Activated naive CD4-positive, alpha-beta T cell treated with anti-CD3 and anti-CD28 coated beads for 36 hours (primary cell): Measurements from ENCODE around the gene ABCG1. TPM values are rescaled to one million over a fixed set of nuclear protein-coding genes. Genes with fewer than 3 reads are reported as not detected.

ENCODE experiments used
- CTCF ChIA-PET: fragments of 350-600 bp; sonication (Branson Sonifier 250); formaldehyde crosslinking; loops from one replicate; lab custom pipeline; 2021; ENCODE audit warnings: antibody characterized with exemption; lab: Charles Lee
- DNase-seq: peaks from one replicate; pipeline ENCODE4 v3.0.0-alpha.2; 2020
- H3K27ac Mint-ChIP-seq: one replicate; pipeline ENCODE4 v1.8.0; 2021; ENCODE audit warnings: mild to moderate bottlenecking, mixed read lengths
- H3K27me3 Mint-ChIP-seq: one replicate; pipeline ENCODE4 v1.8.0; 2021; ENCODE audit warnings: low read depth, mixed read lengths
- H3K36me3 Mint-ChIP-seq: one replicate; pipeline ENCODE4 v1.8.0; 2021; ENCODE audit warnings: low read depth, mixed read lengths
- H3K4me1 Mint-ChIP-seq: one replicate; pipeline ENCODE4 v1.8.0; 2021; ENCODE audit warnings: low read depth, mixed read lengths
- H3K4me3 Mint-ChIP-seq: one replicate; pipeline ENCODE4 v1.8.0; 2021; ENCODE audit warnings: mild to moderate bottlenecking, moderate library complexity, mixed read lengths
- H3K9me3 Mint-ChIP-seq: one replicate; pipeline ENCODE4 v1.8.0; 2021; ENCODE audit warnings: mixed read lengths
- intact Hi-C: fragments of 100-400 bp; cut with micrococcal nuclease; formaldehyde crosslinking; loops from one replicate; pipeline ENCODE4 v1.15.1; 2023
- total RNA-seq, 2 experiments: library from RNA; stranded (reverse); gene quantifications; one replicate each; pipeline ENCODE4 v1.2.3, GENCODE V29; 2021

ABCG1 gene
- total RNA-seq, 2 experiments from 2014 or later = 27.8 to 28.7 TPM

GRCh38 chr21:42220138-42220701, 1.3 kb downstream of the ABCG1 start:
- H3K9me3 Mint-ChIP-seq = peaks cover 20% of the 10 kb centered on the region
- intact Hi-C loops = loop anchor here (1.0 kb wide), 4 partner anchors 8 to 38 kb away; no protein-coding TSS in a partner anchor
- CTCF ChIA-PET = interaction anchor here (0.8 to 4.0 kb wide), 12 partner anchors 10 to 56 kb away, joined by 3 to 58 read pairs (median 5); no protein-coding TSS in a partner anchor

GRCh38 chr21:42221581-42222345, 2.8 kb downstream of the ABCG1 start:
- no peak overlapping the region for H3K27ac Mint-ChIP-seq
- peaks cover 27% of the 10 kb centered on the region for H3K4me1 Mint-ChIP-seq
- H3K36me3 Mint-ChIP-seq = peaks cover 13% of the 10 kb centered on the region
- CTCF ChIA-PET = interaction anchor here (2.1 to 4.0 kb wide), 3 partner anchors 14 to 37 kb away, joined by 5 to 58 read pairs (median 16); no protein-coding TSS in a partner anchor
- H3K27me3 Mint-ChIP-seq = no peaks in the 10 kb centered on the region
- DNase-seq = no peak
- H3K4me3 Mint-ChIP-seq = no peak overlapping the region
- intact Hi-C loops = no loop called here
- H3K9me3 Mint-ChIP-seq = peaks cover 7% of the 10 kb centered on the region

More at GRCh38 chr21:42220138-42220701, 1.3 kb downstream of the ABCG1 start:
- Mint-ChIP-seq H3K27ac (peak overlapping the region; percentile 87), H3K36me3 (peaks cover 3% of the 10 kb centered on the region), H3K4me3 (peak overlapping the region; percentile 82), H3K4me1 (peaks cover 14% of the 10 kb centered on the region), H3K27me3 (no peaks in the 10 kb centered on the region)
- DNase-seq = peak; percentile 86

GRCh38 chr21:42222386-42222785, 3.4 kb downstream of the ABCG1 start:
- Mint-ChIP-seq H3K9me3 (peaks cover under 1% of the 10 kb centered on the region), H3K4me3 (no peak overlapping the region), H3K27ac (no peak overlapping the region), H3K36me3 (peaks cover 17% of the 10 kb centered on the region), H3K4me1 (peaks cover 33% of the 10 kb centered on the region), H3K27me3 (no peaks in the 10 kb centered on the region)
- intact Hi-C loops = no loop called here
- DNase-seq = no peak
- CTCF ChIA-PET = no interaction called here

GRCh38 chr21:42222821-42223390, 4.0 kb downstream of the ABCG1 start:
- Mint-ChIP-seq H3K36me3 (peaks cover 22% of the 10 kb centered on the region), H3K9me3 (no peaks in the 10 kb centered on the region), H3K27ac (no peak overlapping the region), H3K4me3 (no peak overlapping the region), H3K27me3 (no peaks in the 10 kb centered on the region), H3K4me1 (peaks cover 38% of the 10 kb centered on the region)
- CTCF ChIA-PET = no interaction called here
- no peak for DNase-seq
- intact Hi-C loops = no loop called here

- intact Hi-C loops = no loop called here
- Mint-ChIP-seq H3K27ac (no peak overlapping the region), H3K27me3 (no peaks in the 10 kb centered on the region), H3K4me1 (peaks cover 48% of the 10 kb centered on the region), H3K4me3 (no peak overlapping the region), H3K36me3 (peaks cover 23% of the 10 kb centered on the region), H3K9me3 (no peaks in the 10 kb centered on the region)
- DNase-seq = no peak
- CTCF ChIA-PET = interaction anchor here (0.9 to 1.7 kb wide), 6 partner anchors 9 to 79 kb away, joined by 3 to 8 read pairs (median 4); no protein-coding TSS in a partner anchor
Observed at GRCh38 chr21:42223826-42224575, 5.1 kb downstream of the ABCG1 start.

GRCh38 chr21:42225042-42225441, 6.1 kb downstream of the ABCG1 start:
- Mint-ChIP-seq H3K27ac (peak overlapping the region; percentile 36), H3K9me3 (no peaks in the 10 kb centered on the region), H3K4me3 (no peak overlapping the region), H3K27me3 (no peaks in the 10 kb centered on the region), H3K4me1 (peaks cover 58% of the 10 kb centered on the region), H3K36me3 (peaks cover 22% of the 10 kb centered on the region)
- CTCF ChIA-PET = interaction anchor here (0.9 to 1.7 kb wide), 4 partner anchors 8 to 61 kb away, joined by 3 to 8 read pairs (median 4); no protein-coding TSS in a partner anchor
- intact Hi-C loops = no loop called here
- no peak for DNase-seq

- CTCF ChIA-PET = interaction anchor here (1.5 kb wide), 1 partner anchor 13 kb away, joined by 3 read pairs; no protein-coding TSS in a partner anchor
- H3K27ac Mint-ChIP-seq = no peak overlapping the region
Observed at GRCh38 chr21:42225571-42226155, 6.7 kb downstream of the ABCG1 start.

GRCh38 chr21:42226626-42227025, 7.7 kb downstream of the ABCG1 start:
- DNase-seq = no peak
- no peaks in the 10 kb centered on the region for H3K9me3 Mint-ChIP-seq
- peak overlapping the region; percentile 62 for H3K27ac Mint-ChIP-seq
- H3K4me3 Mint-ChIP-seq = no peak overlapping the region
- H3K27me3 Mint-ChIP-seq = no peaks in the 10 kb centered on the region
- CTCF ChIA-PET = interaction anchor here (0.7 to 1.5 kb wide), 2 partner anchors 12 to 32 kb away, joined by 3 read pairs; no protein-coding TSS in a partner anchor
- intact Hi-C loops = no loop called here
- H3K4me1 Mint-ChIP-seq = peaks cover 68% of the 10 kb centered on the region
- H3K36me3 Mint-ChIP-seq = peaks cover 21% of the 10 kb centered on the region

More at GRCh38 chr21:42225571-42226155, 6.7 kb downstream of the ABCG1 start:
- Mint-ChIP-seq H3K4me1 (peaks cover 63% of the 10 kb centered on the region), H3K36me3 (peaks cover 19% of the 10 kb centered on the region), H3K27me3 (no peaks in the 10 kb centered on the region), H3K4me3 (no peak overlapping the region), H3K9me3 (no peaks in the 10 kb centered on the region)
- intact Hi-C loops = no loop called here
- DNase-seq = no peak

GRCh38 chr21:42227909-42228708, 9.2 kb downstream of the ABCG1 start:
- DNase-seq = peak; percentile 98
- Mint-ChIP-seq H3K27ac (peak overlapping the region; percentile 89), H3K36me3 (peaks cover 26% of the 10 kb centered on the region), H3K4me3 (peak overlapping the region; percentile 54), H3K27me3 (no peaks in the 10 kb centered on the region), H3K9me3 (no peaks in the 10 kb centered on the region), H3K4me1 (peaks cover 78% of the 10 kb centered on the region)
- CTCF ChIA-PET = interaction anchor here (0.8 to 1.5 kb wide), 3 partner anchors 9 to 31 kb away, joined by 4 read pairs; no protein-coding TSS in a partner anchor
- intact Hi-C loops = loop anchor here (1.0 to 2.0 kb wide), 4 partner anchors 8 to 197 kb away; no protein-coding TSS in a partner anchor

GRCh38 chr21:42228709-42229220, 9.8 kb downstream of the ABCG1 start:
- intact Hi-C loops = loop anchor here (1.0 to 2.0 kb wide), 4 partner anchors 8 to 196 kb away; no protein-coding TSS in a partner anchor

More at GRCh38 chr21:42228709-42229220, 9.8 kb downstream of the ABCG1 start:
- Mint-ChIP-seq H3K9me3 (no peaks in the 10 kb centered on the region), H3K27ac (peak overlapping the region; percentile 89), H3K27me3 (no peaks in the 10 kb centered on the region), H3K4me3 (peak overlapping the region; percentile 54), H3K4me1 (peaks cover 83% of the 10 kb centered on the region), H3K36me3 (peaks cover 26% of the 10 kb centered on the region)
- CTCF ChIA-PET = interaction anchor here (1.0 to 2.8 kb wide), 5 partner anchors 9 to 49 kb away, joined by 3 to 8 read pairs (median 4); no protein-coding TSS in a partner anchor
- DNase-seq = no peak
